Fibroblast of skin of left quadriceps (primary cell): ENCODE measurements around the gene SNRNP27.
A peak's percentile ranks its signal among the peaks of the same experiment; 100 is the strongest.

Experiments
- DNase-seq, 2 experiments: peaks; one replicate each; pipeline ENCODE4 v3.0.0-alpha.2; 2013; ENCODE audit warnings: low read depth in 2 of 2

Gene SNRNP27

DNA sequence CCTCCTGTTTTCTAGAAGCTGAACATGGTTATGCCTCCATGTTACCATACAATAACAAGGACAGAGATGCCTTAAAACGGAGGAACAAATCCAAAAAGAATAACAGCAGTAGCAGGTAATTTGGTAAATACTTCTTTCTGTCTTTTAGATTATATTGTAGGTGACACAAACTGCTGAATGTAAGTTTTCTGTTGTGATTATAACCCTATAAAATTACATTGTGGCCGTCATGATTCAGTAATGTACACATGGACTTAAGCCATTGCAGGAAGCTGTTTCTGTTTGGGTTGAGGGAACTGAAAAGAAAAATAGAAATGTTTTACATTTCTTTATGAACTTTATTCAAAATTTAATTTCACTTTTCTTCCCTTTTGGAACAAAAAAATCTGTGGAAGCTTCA lies 22.4 kb downstream of the SNRNP27 start:
- no peak for DNase-seq

DNA sequence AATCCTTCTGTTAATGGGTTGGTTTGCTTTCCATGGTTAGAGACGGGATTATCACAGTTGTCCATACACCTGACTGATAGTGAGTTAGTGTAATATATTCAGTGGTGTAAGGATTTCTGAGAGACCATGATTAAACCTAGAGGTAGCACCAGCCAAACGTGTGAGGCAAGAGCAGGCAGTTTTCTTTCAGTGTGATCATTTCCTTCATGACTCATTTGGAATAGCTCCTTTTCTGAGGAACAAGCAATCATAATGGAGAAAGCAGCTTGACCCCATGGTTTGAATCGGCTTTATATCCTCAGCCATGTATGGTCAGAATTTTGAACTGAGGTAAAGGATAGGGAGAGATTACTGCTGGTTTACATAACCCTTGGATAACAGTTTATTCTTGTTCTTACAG lies 24.1 kb downstream of the SNRNP27 start:
- DNase-seq, result peak; percentile 44 to 48

GRCh38 chr2:69918401-69918800 lies 24.6 kb downstream of the SNRNP27 start:
- DNase-seq, result no peak

- DNase-seq, result no peak
These were observed 29.4 kb downstream of the SNRNP27 start for GRCh38 chr2:69923116-69923515.

DNA sequence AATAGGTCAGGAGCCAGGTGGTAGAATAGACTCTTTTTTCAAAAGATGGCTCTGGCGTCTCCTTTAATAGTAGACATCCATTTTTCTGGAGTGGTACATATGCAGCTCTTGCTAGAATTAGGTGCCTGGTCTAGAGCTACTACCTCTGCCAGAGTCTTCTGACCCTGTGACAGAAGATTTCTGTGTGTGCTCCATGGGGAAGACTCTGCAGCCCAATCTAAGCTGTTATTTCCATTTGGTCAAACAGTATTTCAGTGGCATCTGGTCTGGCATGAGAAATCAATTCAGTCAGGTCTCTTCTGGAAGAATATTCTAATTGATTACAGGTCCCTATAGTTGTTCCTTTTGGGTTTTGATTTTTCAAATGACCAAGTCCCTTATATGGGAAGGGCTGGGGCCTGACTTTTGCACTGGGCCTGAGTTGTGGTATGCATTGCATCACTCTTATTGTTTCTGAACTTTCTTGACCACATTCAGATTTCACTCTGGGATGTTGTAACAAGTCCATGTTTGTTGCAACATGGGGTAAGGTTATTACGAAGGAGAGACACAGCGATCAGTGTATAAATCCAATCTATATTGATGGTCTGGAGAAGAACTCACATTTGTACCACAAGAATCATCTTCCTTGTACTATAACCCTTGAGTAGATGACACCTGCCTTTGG lies 33.2 kb downstream of the SNRNP27 start:
- no peak for DNase-seq

DNA sequence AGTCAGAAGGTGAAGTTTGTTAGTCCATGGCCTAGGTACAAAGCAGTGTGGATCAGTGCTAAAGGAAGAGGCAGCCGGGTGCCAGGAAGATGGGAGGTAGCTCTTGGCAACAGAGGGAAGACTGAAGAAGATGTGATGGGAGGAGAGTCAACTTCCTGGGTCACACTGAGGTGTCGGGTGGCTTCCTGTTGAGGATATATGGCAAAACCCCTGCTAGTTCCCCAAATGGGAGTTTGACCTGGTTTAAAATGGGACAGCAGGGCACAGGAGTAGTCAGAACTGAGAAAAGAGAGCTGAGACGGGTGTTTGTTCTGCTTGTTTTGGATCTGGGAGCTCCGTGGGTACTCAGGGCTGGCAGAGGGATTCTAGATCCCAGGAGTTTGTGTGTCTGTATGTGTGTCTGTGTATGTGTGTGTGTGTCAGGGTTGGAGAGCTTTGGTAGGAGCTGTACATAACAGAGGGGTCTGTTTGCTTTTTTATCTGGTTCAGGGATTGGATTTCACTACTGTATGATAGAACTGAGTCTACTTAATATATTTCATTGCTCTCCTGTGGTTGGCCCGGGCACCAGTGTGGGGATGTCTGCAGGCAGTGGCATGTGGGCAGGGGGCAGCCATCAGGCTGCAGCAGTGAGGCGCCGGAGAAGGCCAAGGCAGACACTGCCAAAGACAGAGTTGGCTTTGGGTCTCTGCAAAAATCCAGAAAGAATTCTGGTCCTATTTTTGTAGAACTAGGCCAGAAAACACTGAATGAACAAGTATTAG lies 38.3 kb downstream of the SNRNP27 start:
- DNase-seq, result no peak

- no peak for DNase-seq
These were observed 38.8 kb downstream of the SNRNP27 start for GRCh38 chr2:69932596-69932922.

DNA sequence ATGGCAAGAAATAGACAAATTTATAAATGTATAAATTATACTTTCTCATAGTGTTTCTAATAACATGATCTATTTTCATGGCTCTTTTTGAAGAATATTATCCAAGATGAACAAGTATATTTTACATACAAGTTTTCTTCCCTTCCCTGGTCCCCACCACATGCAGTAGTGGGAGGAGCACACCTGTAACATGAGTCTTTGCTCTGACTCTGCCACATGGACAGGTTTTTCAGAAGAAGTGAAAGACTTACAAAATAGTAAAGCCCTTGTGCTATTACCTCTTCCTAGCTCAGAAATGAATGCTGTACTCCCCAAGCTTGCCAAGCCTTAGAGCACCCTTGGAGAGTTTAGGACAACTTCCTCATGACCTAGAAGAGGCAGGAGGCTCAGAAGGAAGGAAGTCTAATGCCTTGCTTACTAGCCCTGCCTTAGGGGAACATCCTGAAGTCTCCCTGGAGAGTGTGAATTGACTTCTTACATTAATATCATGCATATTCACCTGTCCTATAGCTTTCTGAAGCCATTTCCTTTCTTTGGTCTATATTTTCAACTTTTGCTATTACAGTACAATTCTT lies 39.6 kb downstream of the SNRNP27 start:
- no peak for DNase-seq

GRCh38 chr2:69933839-69934613 lies 40.3 kb downstream of the SNRNP27 start:
- peak; percentile 64 for DNase-seq

- DNase-seq, result no peak
These were observed 40.8 kb downstream of the SNRNP27 start for GRCh38 chr2:69934614-69934908.

- DNase-seq, result no peak
These were observed 41.3 kb downstream of the SNRNP27 start for GRCh38 chr2:69935011-69935410.

GRCh38 chr2:69936906-69937305 lies 43.1 kb downstream of the SNRNP27 start:
- DNase-seq, result no peak

- DNase-seq, result no peak
These were observed 44.2 kb downstream of the SNRNP27 start for GRCh38 chr2:69937968-69938367.

DNA sequence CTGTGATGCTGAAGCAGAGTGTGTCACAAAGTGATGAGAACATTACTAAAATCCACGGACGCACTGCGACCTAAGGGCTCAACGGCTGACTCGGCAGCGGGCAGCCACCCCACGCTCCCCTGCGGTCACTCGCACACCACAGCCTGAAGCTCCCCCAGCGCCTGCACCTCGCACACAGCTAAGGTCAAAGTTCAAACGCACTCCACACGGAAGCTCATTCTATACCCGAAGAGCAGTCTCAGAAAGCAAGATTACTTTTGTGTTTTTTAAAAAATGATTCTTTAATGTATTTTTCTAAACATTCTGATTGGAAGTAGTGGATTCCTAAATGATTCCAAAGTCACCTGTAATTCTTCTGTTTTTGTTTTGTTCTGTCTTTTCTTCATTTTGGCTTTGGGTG lies 46.0 kb downstream of the SNRNP27 start:
- no peak for DNase-seq

- no peak for DNase-seq
These were observed 46.9 kb downstream of the SNRNP27 start for GRCh38 chr2:69940691-69941090.

DNA sequence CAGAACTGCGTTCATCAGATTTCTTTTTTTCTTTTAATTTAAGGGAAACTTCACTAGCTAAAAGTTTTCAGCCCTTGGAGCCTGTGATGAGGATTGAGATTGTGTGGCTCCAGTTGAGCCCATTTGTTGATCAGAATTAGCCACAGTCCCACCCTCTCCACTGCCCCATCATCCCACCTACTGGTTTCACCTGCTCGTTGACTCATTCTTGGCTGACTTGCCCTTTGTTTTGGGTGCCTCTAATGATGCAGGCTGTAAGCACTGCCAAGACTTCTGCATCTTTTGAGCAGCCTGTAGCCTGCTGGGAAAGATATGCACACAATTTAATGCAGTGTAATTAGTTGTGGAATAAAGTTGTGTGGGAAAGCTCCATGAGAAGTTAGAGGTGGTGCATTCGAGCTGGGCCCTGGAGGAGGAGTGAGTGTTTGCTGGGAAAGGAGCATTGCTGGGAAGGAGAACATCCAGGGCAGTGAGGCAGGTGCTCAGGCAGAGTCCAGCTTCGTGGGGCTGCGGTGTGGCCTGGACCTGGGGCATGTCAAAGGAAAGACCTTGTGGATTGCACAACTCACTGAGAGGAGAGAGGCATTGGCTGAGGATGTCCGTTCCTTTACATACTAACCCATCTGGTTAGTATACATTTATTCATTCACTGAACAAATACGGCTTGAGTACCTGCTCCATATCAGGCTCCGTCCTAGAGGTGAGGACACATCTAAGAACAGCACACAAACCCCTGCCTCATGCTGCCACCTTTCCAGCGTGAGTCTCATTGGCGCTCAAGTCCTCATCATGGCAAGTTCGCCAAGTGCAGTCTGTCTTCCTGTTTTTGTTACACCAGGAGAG lies 49.5 kb downstream of the SNRNP27 start:
- no peak for DNase-seq

DNA sequence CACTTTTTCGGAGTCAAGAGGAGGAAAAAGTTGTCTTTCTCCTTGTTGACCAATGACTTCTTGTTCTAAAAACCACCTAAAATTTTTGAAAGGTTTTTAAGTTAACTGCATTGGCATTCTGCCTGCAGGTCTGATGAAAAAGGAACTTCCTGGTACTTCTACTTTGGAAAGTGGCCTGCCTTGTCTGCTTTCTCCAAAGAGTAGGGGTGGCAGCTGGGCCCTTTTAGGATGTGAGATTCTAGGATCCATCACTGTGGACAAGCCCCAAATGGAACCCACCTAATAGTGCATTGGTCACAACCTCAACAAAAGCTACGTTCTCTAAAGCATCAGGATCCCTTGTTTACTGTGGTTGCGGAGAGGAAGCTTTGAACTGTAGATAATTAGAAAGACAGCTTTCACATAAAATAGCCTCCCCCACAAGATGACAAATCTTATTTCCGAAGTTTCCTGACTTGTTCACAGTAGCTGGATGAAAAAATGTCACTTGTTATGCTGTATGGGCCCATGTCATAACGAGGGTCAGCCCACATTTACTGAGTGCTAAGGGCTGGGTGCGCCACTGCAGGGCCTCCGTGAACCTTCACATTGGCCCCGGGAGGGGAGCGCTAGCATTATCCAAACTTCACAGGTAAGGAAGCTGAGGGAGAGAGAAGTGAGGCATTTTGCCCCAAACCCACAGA lies 50.2 kb downstream of the SNRNP27 start:
- DNase-seq, result no peak

GRCh38 chr2:69944756-69945155 lies 51.0 kb downstream of the SNRNP27 start:
- no peak for DNase-seq

DNA sequence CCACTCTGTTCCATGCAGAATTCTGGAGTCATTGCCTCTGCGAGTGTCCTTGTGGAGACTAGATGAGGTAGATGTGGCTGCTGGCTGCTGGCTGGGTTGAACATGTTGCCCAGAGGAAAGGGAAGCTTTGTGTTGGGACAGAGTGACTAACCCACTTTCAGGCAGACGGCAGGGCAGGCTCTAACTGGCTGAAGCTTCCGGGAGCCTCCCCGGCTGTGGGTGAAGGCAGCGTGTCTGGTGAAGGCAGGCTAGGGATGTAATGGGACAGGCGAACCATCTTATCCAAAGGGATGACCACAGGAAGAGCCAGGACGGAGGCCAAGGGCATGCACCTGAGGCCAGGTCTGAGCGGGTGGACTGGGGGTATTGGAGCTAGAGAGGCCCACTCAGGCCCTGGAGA lies 51.7 kb downstream of the SNRNP27 start:
- no peak for DNase-seq

DNA sequence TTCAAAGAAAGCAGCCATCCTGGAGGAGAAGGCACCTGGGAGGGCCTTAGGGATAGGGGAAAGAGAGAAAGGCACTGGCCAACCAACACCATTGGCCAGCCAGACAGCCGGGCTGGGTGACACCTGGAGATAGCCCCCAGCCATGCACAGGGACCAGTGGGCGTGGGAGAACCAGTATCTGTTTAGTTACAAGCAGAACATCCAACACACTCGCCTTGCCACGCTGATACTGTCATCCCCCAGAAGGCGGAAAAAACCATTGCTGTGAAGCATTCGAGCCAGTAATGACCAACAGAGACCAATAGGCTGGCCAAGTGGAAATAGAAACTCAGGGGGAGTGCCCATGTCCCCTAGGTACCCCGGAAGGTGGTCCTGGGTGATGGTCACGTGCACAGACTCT lies 52.2 kb downstream of the SNRNP27 start:
- no peak for DNase-seq
